ENCODE data around the gene MCAM.

Gene MCAM

DNA sequence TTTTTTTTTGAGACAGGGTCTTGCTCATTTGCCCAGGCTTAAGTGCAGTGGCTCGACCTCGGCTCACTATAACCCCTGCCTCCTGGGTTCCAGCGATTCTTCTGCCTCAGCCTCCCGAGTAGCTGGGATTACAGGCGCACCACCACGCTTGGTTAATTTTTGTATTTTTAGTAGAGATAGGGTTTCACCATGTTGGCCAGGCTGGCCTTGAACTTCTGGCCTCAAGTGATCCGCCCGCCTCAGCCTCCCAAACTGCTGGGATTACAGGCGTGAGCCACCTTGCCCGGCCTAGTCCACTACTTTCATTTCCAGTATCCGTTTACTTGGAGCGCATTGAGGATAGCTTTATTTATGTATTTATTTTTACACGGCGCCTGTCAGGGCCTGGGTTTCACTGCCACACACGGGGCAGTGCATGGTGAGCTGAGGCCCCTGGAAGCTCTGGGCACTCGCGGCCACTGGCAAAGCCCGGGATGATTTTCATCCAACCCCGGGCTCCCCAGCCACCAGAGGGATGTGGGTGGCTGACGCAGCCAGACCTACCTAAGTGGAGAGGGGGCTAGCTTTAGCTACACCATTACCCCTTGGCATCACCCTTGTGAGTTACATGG lies 6.1 kb upstream of the MCAM start:
- WGBS, 2 donors (ENCODE audit: extremely low coverage in 2 of 2, insufficient read length in 2 of 2, insufficient replicate concordance in 1 of 2) = no CpG with 5 or more reads among the region's 20 CpGs
- H3K27ac ChIP-seq (replicated peaks; ENCODE audit: low read length) = no peak overlapping the region
- H2AFZ ChIP-seq (ENCODE audit: low read length) = no peak overlapping the region
- no peak overlapping the region for H3K9ac ChIP-seq (ENCODE audit: low read depth, low read length, poor library complexity)
- peak overlapping the region; percentile 42 for H2BK120ac ChIP-seq (ENCODE audit: low read depth, low read length)
- no peaks in the 10 kb centered on the region for H3K36me3 ChIP-seq (replicated peaks in 1 of 2; ENCODE audit: control insufficient read depth in 2 of 2, insufficient read depth in 2 of 2, low read length in 2 of 2)
- no peak for DNase-seq (ENCODE audit: low spot score)
- H3K4ac ChIP-seq (ENCODE audit: low read length) = no peak overlapping the region
- H2BK12ac ChIP-seq (ENCODE audit: low read length) = no peak overlapping the region
- H2AK5ac ChIP-seq (ENCODE audit: low read depth, low read length) = peak overlapping the region; percentile 30
- H4K91ac ChIP-seq (ENCODE audit: low read depth, low read length, poor library complexity) = no peak overlapping the region
- peak overlapping the region; percentile 1 for H3K18ac ChIP-seq (ENCODE audit: low read length)
- H3K4me1 ChIP-seq (ENCODE audit: control insufficient read depth in 2 of 2, insufficient read depth in 1 of 2, low read depth in 1 of 2, low read length in 2 of 2) = peaks cover 23 to 28% of the 10 kb centered on the region in 2 donors
- no peaks in the 10 kb centered on the region for H3K79me1 ChIP-seq (ENCODE audit: low read depth, low read length)
- no peak overlapping the region for H4K8ac ChIP-seq (ENCODE audit: low read depth, low read length)
- H3K23ac ChIP-seq (ENCODE audit: low read depth, low read length, poor library complexity) = no peak overlapping the region
- no peak overlapping the region for H2BK5ac ChIP-seq (ENCODE audit: low read length)
- no peak overlapping the region for H3K4me2 ChIP-seq (ENCODE audit: insufficient read depth, low read length, poor library complexity, severe bottlenecking)
- no peak overlapping the region for H3K14ac ChIP-seq (ENCODE audit: low read length)
- peaks cover 0 to 3% (median 0%) of the 10 kb centered on the region in 3 experiments for H3K27me3 ChIP-seq (ENCODE audit: control insufficient read depth in 3 of 3, insufficient read depth in 3 of 3, low read depth in 1 of 3, low read length in 3 of 3)
- no peak overlapping the region for H3K4me3 ChIP-seq (ENCODE audit: low read length in 2 of 2)
- no peaks in the 10 kb centered on the region for H3K9me3 ChIP-seq (replicated peaks in 1 of 2; ENCODE audit: control insufficient read depth in 2 of 2, insufficient read depth in 1 of 2, low read depth in 1 of 2, low read length in 2 of 2)
- H2BK15ac ChIP-seq (ENCODE audit: low read length) = no peak overlapping the region

DNA sequence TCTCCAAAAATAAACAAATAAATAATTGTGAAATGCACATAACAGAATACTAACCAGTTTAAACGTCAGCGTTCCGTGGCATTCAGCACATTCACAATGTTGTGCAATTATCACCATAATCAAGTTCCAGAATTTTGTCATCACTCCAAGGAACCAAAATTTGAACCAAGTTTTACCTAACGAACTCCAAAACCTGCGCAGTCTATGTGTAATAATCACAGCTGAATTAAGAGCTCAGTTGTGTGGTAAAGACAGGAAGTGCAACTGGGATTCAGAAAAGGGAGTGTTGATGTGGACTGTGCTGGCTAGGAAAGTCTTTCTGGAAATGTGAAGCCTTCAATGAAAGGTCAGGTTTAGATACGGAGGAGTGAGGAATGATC lies 5.4 kb upstream of the MCAM start:
- DNase-seq (ENCODE audit: low spot score) = no peak
- Histone ChIP-seq H2AK5ac (ENCODE audit: low read depth, low read length) (no peak overlapping the region), H4K91ac (ENCODE audit: low read depth, low read length, poor library complexity) (no peak overlapping the region), H3K23ac (ENCODE audit: low read depth, low read length, poor library complexity) (no peak overlapping the region), H3K4me3 (ENCODE audit: low read length in 2 of 2) (no peak overlapping the region), H2BK5ac (ENCODE audit: low read length) (no peak overlapping the region), H2BK12ac (ENCODE audit: low read length) (no peak overlapping the region), H3K79me1 (ENCODE audit: low read depth, low read length) (no peaks in the 10 kb centered on the region), H3K27ac (replicated peaks; ENCODE audit: low read length) (no peak overlapping the region), H2BK15ac (ENCODE audit: low read length) (no peak overlapping the region), H3K36me3 (replicated peaks in 1 of 2; ENCODE audit: control insufficient read depth in 2 of 2, insufficient read depth in 2 of 2, low read length in 2 of 2) (no peaks in the 10 kb centered on the region), H3K4ac (ENCODE audit: low read length) (no peak overlapping the region), H3K9me3 (replicated peaks in 1 of 2; ENCODE audit: control insufficient read depth in 2 of 2, insufficient read depth in 1 of 2, low read depth in 1 of 2, low read length in 2 of 2) (no peaks in the 10 kb centered on the region), H2BK120ac (ENCODE audit: low read depth, low read length) (no peak overlapping the region), H2AFZ (ENCODE audit: low read length) (no peak overlapping the region), H3K27me3 (ENCODE audit: control insufficient read depth in 3 of 3, insufficient read depth in 3 of 3, low read depth in 1 of 3, low read length in 3 of 3) (peaks cover 0 to 10% (median 0%) of the 10 kb centered on the region in 3 experiments), H3K4me2 (ENCODE audit: insufficient read depth, low read length, poor library complexity, severe bottlenecking) (no peak overlapping the region), H3K9ac (ENCODE audit: low read depth, low read length, poor library complexity) (no peak overlapping the region), H3K4me1 (ENCODE audit: control insufficient read depth in 2 of 2, insufficient read depth in 1 of 2, low read depth in 1 of 2, low read length in 2 of 2) (peaks cover 30 to 33% of the 10 kb centered on the region in 2 donors), H4K8ac (ENCODE audit: low read depth, low read length) (no peak overlapping the region), H3K18ac (ENCODE audit: low read length) (no peak overlapping the region), H3K14ac (ENCODE audit: low read length) (no peak overlapping the region)
- WGBS, 2 donors (ENCODE audit: extremely low coverage in 2 of 2, insufficient read length in 2 of 2, insufficient replicate concordance in 1 of 2) = no CpG with 5 or more reads among the region's 6 CpGs

DNA sequence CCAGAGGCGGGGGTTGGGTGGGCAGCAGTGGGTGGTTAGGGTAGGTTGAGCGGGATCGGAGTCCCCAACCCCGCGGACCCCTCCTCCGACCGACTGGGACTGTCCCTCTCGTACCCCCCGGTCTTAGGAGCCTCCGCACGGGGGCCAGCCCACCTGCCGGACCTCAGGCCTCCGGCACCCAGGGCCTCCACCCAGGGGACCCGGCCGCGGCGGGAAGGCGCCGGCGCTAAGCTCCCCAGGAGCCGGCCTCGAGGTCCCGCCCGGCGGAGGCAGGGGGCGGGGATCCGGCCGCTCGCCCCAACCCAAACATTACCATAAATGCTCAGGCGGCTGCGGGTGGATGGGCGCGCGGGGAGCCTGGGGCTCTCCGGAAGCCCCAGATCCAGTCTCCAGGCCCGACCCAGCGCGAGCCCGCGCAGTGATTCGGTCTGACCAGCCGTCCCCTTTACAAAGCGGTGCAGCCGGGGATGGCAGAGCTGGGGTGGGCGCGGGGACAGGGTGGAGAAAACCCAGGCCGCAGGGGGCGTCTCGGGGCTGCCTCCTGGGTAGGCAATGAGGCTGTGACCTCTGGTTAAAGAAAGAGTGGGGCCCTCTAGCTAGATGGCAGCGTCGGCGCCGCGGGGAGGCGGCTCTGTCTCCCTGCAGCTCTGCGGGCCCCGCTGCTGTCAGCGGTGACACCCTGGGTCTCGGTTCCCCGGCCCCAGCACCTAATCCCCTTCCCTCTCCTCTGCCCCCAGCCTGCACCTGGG lies 4.0 kb upstream of the MCAM start:
- peak overlapping the region; percentile 77 for H2AK5ac ChIP-seq (ENCODE audit: low read depth, low read length)
- H3K9me3 ChIP-seq (replicated peaks in 1 of 2; ENCODE audit: control insufficient read depth in 2 of 2, insufficient read depth in 1 of 2, low read depth in 1 of 2, low read length in 2 of 2) = no peaks in the 10 kb centered on the region
- H3K4me1 ChIP-seq (ENCODE audit: control insufficient read depth in 2 of 2, insufficient read depth in 1 of 2, low read depth in 1 of 2, low read length in 2 of 2) = peaks cover 37 to 38% of the 10 kb centered on the region in 2 donors
- peak overlapping the region; percentile 85 for H3K14ac ChIP-seq (ENCODE audit: low read length)
- H3K79me1 ChIP-seq (ENCODE audit: low read depth, low read length) = no peaks in the 10 kb centered on the region
- H2BK5ac ChIP-seq (ENCODE audit: low read length) = peak overlapping the region; percentile 91
- no CpG with 5 or more reads among the region's 60 CpGs for WGBS, 2 donors (ENCODE audit: extremely low coverage in 2 of 2, insufficient read length in 2 of 2, insufficient replicate concordance in 1 of 2)
- peak overlapping the region; percentile 49 for H2BK120ac ChIP-seq (ENCODE audit: low read depth, low read length)
- peak overlapping the region; percentile 69 for H3K23ac ChIP-seq (ENCODE audit: low read depth, low read length, poor library complexity)
- H3K4ac ChIP-seq (ENCODE audit: low read length) = no peak overlapping the region
- peak overlapping the region; percentile 96 for H2BK12ac ChIP-seq (ENCODE audit: low read length)
- H4K8ac ChIP-seq (ENCODE audit: low read depth, low read length) = no peak overlapping the region
- H3K4me2 ChIP-seq (ENCODE audit: insufficient read depth, low read length, poor library complexity, severe bottlenecking) = peak overlapping the region; percentile 58
- H2AFZ ChIP-seq (ENCODE audit: low read length) = peak overlapping the region; percentile 90
- peaks cover 2 to 21% (median 7%) of the 10 kb centered on the region in 3 experiments for H3K27me3 ChIP-seq (ENCODE audit: control insufficient read depth in 3 of 3, insufficient read depth in 3 of 3, low read depth in 1 of 3, low read length in 3 of 3)
- peak overlapping the region; percentile 74 for H4K91ac ChIP-seq (ENCODE audit: low read depth, low read length, poor library complexity)
- DNase-seq (ENCODE audit: low spot score) = no peak
- H3K36me3 ChIP-seq (replicated peaks in 1 of 2; ENCODE audit: control insufficient read depth in 2 of 2, insufficient read depth in 2 of 2, low read length in 2 of 2) = no peaks in the 10 kb centered on the region
- peak overlapping the region; percentile 98 for H3K18ac ChIP-seq (ENCODE audit: low read length)
- peak overlapping the region; percentile 86 for H2BK15ac ChIP-seq (ENCODE audit: low read length)
- H3K9ac ChIP-seq (ENCODE audit: low read depth, low read length, poor library complexity) = peak overlapping the region; percentile 87
- H3K4me3 ChIP-seq (ENCODE audit: low read length in 2 of 2) = peak overlapping the region in 1 of 2 donors; percentile 62
- H3K27ac ChIP-seq (replicated peaks; ENCODE audit: low read length) = peak overlapping the region; percentile 73

DNA sequence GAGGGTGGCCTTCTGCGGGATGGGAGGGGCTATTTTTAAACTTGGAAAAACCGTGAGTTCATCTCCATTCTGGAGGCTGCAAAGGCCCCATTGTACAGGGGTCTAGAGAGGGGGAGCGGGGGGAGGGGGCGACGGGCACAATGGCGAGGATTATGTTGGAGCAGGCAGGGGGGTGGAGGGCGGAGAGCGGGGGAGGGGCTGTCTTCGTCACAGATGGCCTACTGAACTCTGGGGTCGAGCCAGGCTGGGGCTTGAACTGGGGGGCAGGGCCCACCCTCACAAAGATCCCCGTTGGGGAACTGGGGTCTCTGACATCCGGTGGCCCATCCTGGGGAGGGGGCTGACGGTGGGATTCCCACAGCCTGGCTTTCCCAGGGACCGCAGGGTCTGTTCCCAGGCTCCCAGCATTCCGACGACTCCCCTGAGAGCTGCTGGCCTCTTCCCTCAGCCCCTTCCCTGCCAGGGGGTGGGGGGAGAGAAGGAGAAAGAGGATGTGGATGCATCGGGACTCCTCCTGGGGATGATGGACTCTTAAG lies 3.4 kb upstream of the MCAM start:
- H3K9ac ChIP-seq (ENCODE audit: low read depth, low read length, poor library complexity) = peak overlapping the region; percentile 79
- H3K14ac ChIP-seq (ENCODE audit: low read length) = no peak overlapping the region
- peak overlapping the region in 1 of 2 donors; percentile 62 for H3K4me3 ChIP-seq (ENCODE audit: low read length in 2 of 2)
- DNase-seq (ENCODE audit: low spot score) = no peak
- H2AFZ ChIP-seq (ENCODE audit: low read length) = peak overlapping the region; percentile 90
- peaks cover 6 to 27% (median 13%) of the 10 kb centered on the region in 3 experiments for H3K27me3 ChIP-seq (ENCODE audit: control insufficient read depth in 3 of 3, insufficient read depth in 3 of 3, low read depth in 1 of 3, low read length in 3 of 3)
- H2AK5ac ChIP-seq (ENCODE audit: low read depth, low read length) = peak overlapping the region; percentile 77
- H3K27ac ChIP-seq (replicated peaks; ENCODE audit: low read length) = peak overlapping the region; percentile 73
- WGBS, 2 donors (ENCODE audit: extremely low coverage in 2 of 2, insufficient read length in 2 of 2, insufficient replicate concordance in 1 of 2) = no CpG with 5 or more reads among the region's 17 CpGs
- H3K4me2 ChIP-seq (ENCODE audit: insufficient read depth, low read length, poor library complexity, severe bottlenecking) = peak overlapping the region; percentile 58
- H4K91ac ChIP-seq (ENCODE audit: low read depth, low read length, poor library complexity) = peak overlapping the region; percentile 74
- peak overlapping the region; percentile 91 for H2BK5ac ChIP-seq (ENCODE audit: low read length)
- H3K4me1 ChIP-seq (ENCODE audit: control insufficient read depth in 2 of 2, insufficient read depth in 1 of 2, low read depth in 1 of 2, low read length in 2 of 2) = peaks cover 43 to 45% of the 10 kb centered on the region in 2 donors
- peak overlapping the region; percentile 98 for H3K18ac ChIP-seq (ENCODE audit: low read length)
- no peak overlapping the region for H3K4ac ChIP-seq (ENCODE audit: low read length)
- peak overlapping the region; percentile 80 for H3K23ac ChIP-seq (ENCODE audit: low read depth, low read length, poor library complexity)
- no peaks in the 10 kb centered on the region for H3K9me3 ChIP-seq (replicated peaks in 1 of 2; ENCODE audit: control insufficient read depth in 2 of 2, insufficient read depth in 1 of 2, low read depth in 1 of 2, low read length in 2 of 2)
- H4K8ac ChIP-seq (ENCODE audit: low read depth, low read length) = no peak overlapping the region
- no peaks in the 10 kb centered on the region for H3K36me3 ChIP-seq (replicated peaks in 1 of 2; ENCODE audit: control insufficient read depth in 2 of 2, insufficient read depth in 2 of 2, low read length in 2 of 2)
- peak overlapping the region; percentile 49 for H2BK120ac ChIP-seq (ENCODE audit: low read depth, low read length)
- H3K79me1 ChIP-seq (ENCODE audit: low read depth, low read length) = no peaks in the 10 kb centered on the region
- H2BK12ac ChIP-seq (ENCODE audit: low read length) = peak overlapping the region; percentile 89
- peak overlapping the region; percentile 86 for H2BK15ac ChIP-seq (ENCODE audit: low read length)
